IMR-90 (cell line): Measurements from ENCODE around the gene THSD1. TPM values are rescaled to one million over a fixed set of nuclear protein-coding genes. Genes with fewer than 3 reads are reported as not detected.
"Not testable (repeated sequence)": the region's sequence is repeated elsewhere in the genome, so short reads cannot be mapped to it uniquely, and the experiment has no call there.

Experiments
- ATAC-seq: fragments of 200-7000 bp; cut with Tn5 transposase; 2 replicates; pipeline ENCODE4 v1.9.1; 2020; ENCODE audit warnings: low read depth, mild to moderate bottlenecking, moderate library complexity
- BruUV-seq: library from RNA; stranded (reverse); fragments of 400-500 nt; replicated peaks from 2 replicates; lab custom pipeline; 2021; lab: Mats Ljungman, UMichigan
- CTCF ChIA-PET: fragments of 300-600 bp; formaldehyde crosslinking; extraction: SDS; loops from one replicate; lab custom pipeline; 2021; ENCODE audit warnings: antibody characterized with exemption; lab: Yijun Ruan, JAX
- POLR2A ChIA-PET: fragments of 300-600 bp; sonication (Branson Sonifier 250); formaldehyde crosslinking; loops from one replicate; lab custom pipeline; 2022; ENCODE audit warnings: antibody characterized with exemption; ENCODE audit not compliant: unreplicated experiment; lab: Charles Lee
- DNase-seq: peaks from one replicate; pipeline ENCODE4 v3.0.0; 2013
- H2AFZ ChIP-seq: replicated peaks from 2 replicates; pipeline ENCODE3; 2013; ENCODE audit warnings: low read length, mild to moderate bottlenecking; ENCODE audit not compliant: poor library complexity
- H2AK5ac ChIP-seq: 2 replicates; pipeline ENCODE4 v1.6.1; 2013; ENCODE audit warnings: low read depth, low read length, inconsistent platforms
- H2AK9ac ChIP-seq: replicated peaks from 2 replicates; pipeline ENCODE3; 2013; ENCODE audit warnings: mild to moderate bottlenecking, low read depth, low read length, moderate library complexity; ENCODE audit not compliant: poor library complexity
- H2BK120ac ChIP-seq: 2 replicates; pipeline ENCODE4 v1.6.1; 2013; ENCODE audit warnings: low read depth, low read length, inconsistent platforms
- H2BK15ac ChIP-seq: 3 replicates; pipeline ENCODE4 v1.6.1; 2013; ENCODE audit warnings: low read depth, low read length, inconsistent platforms
- H2BK20ac ChIP-seq: 2 replicates; pipeline ENCODE4 v1.6.1; 2013; ENCODE audit warnings: low read depth, mild to moderate bottlenecking, inconsistent platforms, low read length, moderate library complexity
- H2BK5ac ChIP-seq: 2 replicates; pipeline ENCODE4 v1.6.1; 2013; ENCODE audit warnings: mild to moderate bottlenecking, low read depth, low read length, inconsistent platforms; ENCODE audit not compliant: poor library complexity, severe bottlenecking
- H3K14ac ChIP-seq: replicated peaks from 2 replicates; pipeline ENCODE4 v1.6.1; 2013; ENCODE audit warnings: low read depth, low read length, inconsistent platforms
- H3K18ac ChIP-seq: 2 replicates; pipeline ENCODE4 v1.6.1; 2013; ENCODE audit warnings: low read depth, low read length, control low read depth
- H3K23ac ChIP-seq: 2 replicates; pipeline ENCODE4 v1.6.1; 2013; ENCODE audit warnings: low read depth, low read length, inconsistent platforms
- H3K27ac ChIP-seq: 2 replicates; pipeline ENCODE4 v1.5.1; 2013; ENCODE audit warnings: mild to moderate bottlenecking, control low read depth, low read length; ENCODE audit not compliant: insufficient read depth
- H3K27me3 ChIP-seq: 2 replicates; pipeline ENCODE4 v1.6.1; 2013; ENCODE audit warnings: low read length; ENCODE audit not compliant: control insufficient read depth, insufficient read depth
- H3K36me3 ChIP-seq: 2 replicates; pipeline ENCODE4 v1.6.1; 2013; ENCODE audit warnings: low read length, mixed read lengths; ENCODE audit not compliant: control insufficient read depth, insufficient read depth
- H3K4ac ChIP-seq: 2 replicates; pipeline ENCODE4 v1.6.1; 2013; ENCODE audit warnings: low read depth, low read length, inconsistent platforms
- H3K4me1 ChIP-seq: 2 replicates; pipeline ENCODE4 v1.6.1; 2013; ENCODE audit warnings: low read length, mixed read lengths; ENCODE audit not compliant: control insufficient read depth, insufficient read depth
- H3K4me2 ChIP-seq: 2 replicates; pipeline ENCODE4 v1.6.1; 2013; ENCODE audit warnings: low read depth, mild to moderate bottlenecking, control low read depth, low read length, moderate library complexity
- H3K4me3 ChIP-seq: 2 replicates; pipeline ENCODE4 v1.5.1; 2013; ENCODE audit warnings: low read depth, mild to moderate bottlenecking, control low read depth, low read length, moderate library complexity; ENCODE audit not compliant: insufficient read depth
- H3K56ac ChIP-seq: 2 replicates; pipeline ENCODE4 v1.6.1; 2013; ENCODE audit warnings: low read length, inconsistent platforms; ENCODE audit not compliant: insufficient read depth; ENCODE audit errors: extremely low read depth
- H3K79me1 ChIP-seq, 2 experiments: 2 replicates each; pipeline ENCODE4 v1.6.1; 2013; ENCODE audit warnings: low read length in 2 of 2, inconsistent platforms in 1 of 2, low read depth in 1 of 2
- H3K9ac ChIP-seq: 2 replicates; pipeline ENCODE4 v1.6.1; 2013; ENCODE audit warnings: low read depth, low read length, control low read depth
- H3K9me1 ChIP-seq: 2 replicates; pipeline ENCODE4 v1.6.1; 2013; ENCODE audit warnings: low read length, inconsistent platforms; ENCODE audit not compliant: insufficient read depth
- H3K9me3 ChIP-seq: 2 replicates; pipeline ENCODE4 v1.6.1; 2013; ENCODE audit warnings: low read length; ENCODE audit not compliant: control insufficient read depth, insufficient read depth
- H4K20me1 ChIP-seq: 2 replicates; pipeline ENCODE4 v1.6.1; 2013; ENCODE audit warnings: low read length, inconsistent platforms; ENCODE audit not compliant: insufficient read depth
- H4K5ac ChIP-seq: 2 replicates; pipeline ENCODE4 v1.6.1; 2013; ENCODE audit warnings: mild to moderate bottlenecking, low read depth, low read length, control low read depth
- H4K8ac ChIP-seq, 2 experiments: 2 replicates each; pipeline ENCODE4 v1.6.1; 2013; ENCODE audit warnings: low read depth in 2 of 2, low read length in 2 of 2, control low read depth in 1 of 2, inconsistent platforms in 1 of 2
- H4K91ac ChIP-seq: 2 replicates; pipeline ENCODE4 v1.6.1; 2013; ENCODE audit warnings: low read depth, low read length, inconsistent platforms; ENCODE audit not compliant: insufficient read depth
- WGBS, 2 experiments: methylation state at CpG; one replicate each; pipeline versions ENCODE4 v1.1.5 to v1.1.7; 2013; ENCODE audit warnings: missing lambda C conversion rate in 2 of 2; ENCODE audit not compliant: insufficient read length in 1 of 2; ENCODE audit errors: extremely low coverage in 2 of 2; 5-methylcytosine and 5-hydroxymethylcytosine counted together
- dilution Hi-C: fragments of 300-500 bp; cut with HindIII; formaldehyde crosslinking; loops from one replicate; pipeline ENCODE4 v1.14.3; 2018; ENCODE audit warnings: low sequenced_read_pairs; ENCODE audit not compliant: unreplicated experiment
- in situ Hi-C: fragments of 300-500 bp; cut with MboI; formaldehyde crosslinking; loops from 3 replicates; pipeline ENCODE4 v1.14.3; 2019; ENCODE audit warnings: low sequenced_read_pairs, inconsistent platforms, mixed read lengths
- intact Hi-C: fragments of 100-400 bp; cut with micrococcal nuclease; formaldehyde crosslinking; loops from 2 replicates; pipeline ENCODE4 v1.10.0; 2022
- polyA plus RNA-seq, 3 experiments: library from polyadenylated mRNA; depleted of rRNA; stranded (reverse); fragments of >200 nt; gene quantifications; 2 replicates each; pipeline ENCODE4 v1.2.3, GENCODE V29; 2012; ENCODE audit warnings: low replicate concordance in 1 of 3
- total RNA-seq: library from RNA; depleted of rRNA; stranded (reverse); fragments of >200 nt; gene quantifications from 2 replicates; pipeline ENCODE4 v1.2.3, GENCODE V29; 2012

THSD1 gene
- total and polyA plus RNA-seq, 2 of the 4 experiments (the other 2 are of a cell fraction): 12.1 to 19.0 TPM

- H3K14ac ChIP-seq, CTCF ChIA-PET, H3K4me3 ChIP-seq, ATAC-seq, dilution Hi-C loops, H3K9me3 ChIP-seq, H3K9ac ChIP-seq, H4K5ac ChIP-seq, H2AK5ac ChIP-seq, POLR2A ChIA-PET, H3K56ac ChIP-seq, H4K20me1 ChIP-seq, H3K9me1 ChIP-seq, H3K18ac ChIP-seq, BruUV-seq, H3K27me3 ChIP-seq, H2BK15ac ChIP-seq, H3K23ac ChIP-seq, H2BK20ac ChIP-seq, H2AK9ac ChIP-seq, H3K36me3 ChIP-seq, H2BK5ac ChIP-seq, H2AFZ ChIP-seq, H3K4me1 ChIP-seq, H3K79me1 ChIP-seq, DNase-seq, H3K27ac ChIP-seq, H3K4me2 ChIP-seq, H2BK120ac ChIP-seq, in situ Hi-C loops, H4K8ac ChIP-seq, H4K91ac ChIP-seq, H3K4ac ChIP-seq, intact Hi-C loops: not testable (repeated sequence)
- WGBS, 2 experiments: no CpG with 5 or more reads among the region's 7 CpGs
These were observed 68.0 kb downstream of the THSD1 start for GRCh38 chr13:52337828-52338455.

GRCh38 chr13:52334107-52334506, 71.9 kb downstream of the THSD1 start:
- H3K36me3 ChIP-seq, ATAC-seq, H2BK5ac ChIP-seq, dilution Hi-C loops, H3K4me1 ChIP-seq, H3K14ac ChIP-seq, H3K9me3 ChIP-seq, H3K9me1 ChIP-seq, CTCF ChIA-PET, H2BK15ac ChIP-seq, H4K5ac ChIP-seq, H3K18ac ChIP-seq, H2AFZ ChIP-seq, BruUV-seq, H3K4me3 ChIP-seq, H3K9ac ChIP-seq, in situ Hi-C loops, H3K79me1 ChIP-seq, H3K27ac ChIP-seq, DNase-seq, H4K91ac ChIP-seq, H2AK5ac ChIP-seq, H3K23ac ChIP-seq, H3K27me3 ChIP-seq, intact Hi-C loops, H4K8ac ChIP-seq, H2BK20ac ChIP-seq, H2BK120ac ChIP-seq, H3K56ac ChIP-seq, H2AK9ac ChIP-seq, POLR2A ChIA-PET, H3K4me2 ChIP-seq, H4K20me1 ChIP-seq, H3K4ac ChIP-seq: not testable (repeated sequence)
- no CpG with 5 or more reads among the region's 22 CpGs for WGBS, 2 experiments
